Bronchial epithelial cell (primary cell): ENCODE measurements around the gene RPS25. TPM values are rescaled to one million over a fixed set of nuclear protein-coding genes. Genes with fewer than 3 reads are reported as not detected.
"Not testable (repeated sequence)": the region's sequence is repeated elsewhere in the genome, so short reads cannot be mapped to it uniquely, and the experiment has no call there.

Experiments
- DNase-seq: peaks from one replicate; pipeline ENCODE4 v3.0.0-alpha.2; 2010; ENCODE audit warnings: low read depth
- FAIRE-seq: peaks from 2 replicates; lab custom pipeline; 2011; peaks lifted over from hg19 to GRCh38; lab: Jason Lieb, UNC
- H3K27me3 ChIP-seq: 2 replicates; pipeline ENCODE4 v1.5.1; 2011; ENCODE audit warnings: low read length; ENCODE audit not compliant: control insufficient read depth, insufficient read depth
- H3K36me3 ChIP-seq: 2 replicates; pipeline ENCODE4 v1.5.1; 2011; ENCODE audit warnings: low read length; ENCODE audit not compliant: control insufficient read depth, insufficient read depth
- H3K4me3 ChIP-seq: 2 replicates; pipeline ENCODE4 v1.5.1; 2011; ENCODE audit warnings: mild to moderate bottlenecking, low read depth, low read length, control low read depth
- total RNA-seq: library from RNA; depleted of rRNA; stranded (reverse); fragments of >200 nt; gene quantifications from 2 replicates; pipeline ENCODE4 v1.2.1, GENCODE V29; 2014
- TF ChIP-seq, protein P1 (sequence below): IDR thresholded peaks from 2 replicates; pipeline ENCODE4 v1.5.1; 2011; ENCODE audit warnings: mild to moderate bottlenecking, moderate library complexity, low read length, control low read depth, inconsistent platforms; ENCODE audit not compliant: insufficient read depth, severe bottlenecking

Gene RPS25
- total RNA-seq, 1 donor from 2014 or later = 1,126 TPM

DNA sequence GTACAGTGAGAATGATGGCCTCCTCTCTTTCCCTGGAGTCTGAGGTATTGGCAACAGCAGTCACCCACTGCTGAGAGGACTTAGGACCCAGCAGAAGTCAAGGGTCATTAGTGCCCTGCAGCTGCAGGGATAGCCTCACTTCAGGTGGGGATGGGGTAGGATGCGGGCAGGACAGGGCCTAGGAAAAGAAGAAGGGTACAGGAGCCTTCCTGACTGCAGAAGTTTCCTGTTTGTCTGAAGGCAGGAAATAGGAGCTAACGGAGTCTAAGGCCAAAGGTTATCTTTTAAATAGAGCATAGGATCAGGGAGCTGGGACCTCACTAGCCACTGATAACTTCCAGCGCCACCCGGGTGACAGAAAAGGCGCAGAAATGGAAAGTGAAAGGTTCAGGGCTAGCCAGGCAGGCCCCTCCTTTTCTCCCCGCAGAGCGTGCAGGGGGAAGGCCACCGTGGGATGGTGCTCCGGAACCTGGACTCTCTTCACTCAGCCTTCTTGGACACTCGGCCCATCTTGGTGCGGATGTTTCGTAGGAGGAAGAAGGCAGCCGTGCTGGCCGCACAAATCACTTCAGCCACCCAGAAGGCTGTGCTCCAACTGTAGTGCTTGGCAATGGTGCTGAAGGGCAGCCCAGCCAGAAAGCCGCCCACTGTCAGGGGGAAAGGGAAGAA, 6.4 kb upstream of the RPS25 start:
- H3K27me3 ChIP-seq = no peaks in the 10 kb centered on the region
- H3K4me3 ChIP-seq = no peak overlapping the region
- DNase-seq = no peak
- no peak for FAIRE-seq
- TF ChIP-seq, protein P1, sequence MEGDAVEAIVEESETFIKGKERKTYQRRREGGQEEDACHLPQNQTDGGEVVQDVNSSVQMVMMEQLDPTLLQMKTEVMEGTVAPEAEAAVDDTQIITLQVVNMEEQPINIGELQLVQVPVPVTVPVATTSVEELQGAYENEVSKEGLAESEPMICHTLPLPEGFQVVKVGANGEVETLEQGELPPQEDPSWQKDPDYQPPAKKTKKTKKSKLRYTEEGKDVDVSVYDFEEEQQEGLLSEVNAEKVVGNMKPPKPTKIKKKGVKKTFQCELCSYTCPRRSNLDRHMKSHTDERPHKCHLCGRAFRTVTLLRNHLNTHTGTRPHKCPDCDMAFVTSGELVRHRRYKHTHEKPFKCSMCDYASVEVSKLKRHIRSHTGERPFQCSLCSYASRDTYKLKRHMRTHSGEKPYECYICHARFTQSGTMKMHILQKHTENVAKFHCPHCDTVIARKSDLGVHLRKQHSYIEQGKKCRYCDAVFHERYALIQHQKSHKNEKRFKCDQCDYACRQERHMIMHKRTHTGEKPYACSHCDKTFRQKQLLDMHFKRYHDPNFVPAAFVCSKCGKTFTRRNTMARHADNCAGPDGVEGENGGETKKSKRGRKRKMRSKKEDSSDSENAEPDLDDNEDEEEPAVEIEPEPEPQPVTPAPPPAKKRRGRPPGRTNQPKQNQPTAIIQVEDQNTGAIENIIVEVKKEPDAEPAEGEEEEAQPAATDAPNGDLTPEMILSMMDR = no peak
- H3K36me3 ChIP-seq = peaks cover 18% of the 10 kb centered on the region

DNA sequence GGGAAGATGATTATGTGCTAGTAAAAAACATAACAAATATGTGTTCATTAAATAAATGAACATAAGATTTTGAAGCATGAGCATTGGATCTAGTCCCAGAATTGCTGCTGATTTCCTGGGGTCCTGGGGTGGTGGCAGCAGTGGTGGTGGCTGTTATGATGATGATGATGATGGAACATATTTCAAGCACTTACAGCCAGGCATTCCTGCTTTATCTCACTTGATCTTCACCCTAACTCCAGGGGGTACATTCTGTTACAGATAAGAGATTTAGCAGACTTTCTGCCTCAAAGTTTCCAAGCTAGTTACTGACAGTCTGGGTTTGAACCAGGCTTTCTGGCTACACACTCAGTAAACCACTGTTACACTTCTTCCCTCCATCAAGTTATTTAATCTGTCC, 5.6 kb upstream of the RPS25 start:
- Histone ChIP-seq H3K36me3 (peaks cover 18% of the 10 kb centered on the region), H3K4me3 (no peak overlapping the region), H3K27me3 (no peaks in the 10 kb centered on the region)
- FAIRE-seq (no peak), DNase-seq (no peak)
- TF ChIP-seq, protein P1 = no peak

DNA sequence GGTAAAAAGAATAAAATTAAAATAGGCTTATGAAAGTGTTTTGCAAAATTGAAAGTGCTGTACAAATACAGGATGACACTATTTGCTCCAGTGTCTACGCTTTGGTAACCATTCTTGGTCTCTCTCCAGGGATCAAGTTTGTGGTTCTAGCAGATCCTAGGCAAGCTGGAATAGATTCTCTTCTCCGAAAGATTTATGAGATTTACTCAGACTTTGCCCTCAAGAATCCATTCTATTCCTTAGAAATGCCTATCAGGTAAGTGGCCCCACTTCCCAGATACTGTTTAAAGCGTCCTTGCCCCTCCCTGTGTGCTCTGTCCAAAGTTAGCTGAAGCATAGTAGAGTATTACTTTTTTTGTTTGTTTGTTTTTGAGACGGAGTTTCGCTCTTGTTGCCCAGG, 3.5 kb upstream of the RPS25 start:
- FAIRE-seq (no peak), DNase-seq (no peak)
- H3K4me3 ChIP-seq = no peak overlapping the region
- H3K36me3 ChIP-seq = peaks cover 18% of the 10 kb centered on the region
- H3K27me3 ChIP-seq = no peaks in the 10 kb centered on the region
- TF ChIP-seq, protein P1 = no peak

DNA sequence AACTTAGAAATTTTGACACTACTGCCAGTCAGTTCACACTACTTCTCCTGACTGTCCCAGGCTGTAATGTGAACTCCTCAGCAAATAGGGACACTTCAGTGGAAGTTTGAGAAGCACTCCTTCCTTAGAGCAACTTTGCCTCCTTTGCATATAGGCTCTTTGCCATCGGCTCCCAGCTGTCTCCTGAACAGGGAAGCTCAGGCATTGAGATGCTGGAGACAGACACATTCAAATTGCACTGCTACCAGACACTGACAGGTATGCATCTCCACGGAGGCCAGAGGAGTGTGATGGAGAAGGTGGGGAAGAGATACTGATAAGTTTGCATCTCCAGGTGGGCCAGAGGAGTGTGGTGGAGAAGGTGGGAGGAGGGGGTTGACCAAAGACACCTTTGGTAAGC, 1.9 kb upstream of the RPS25 start:
- Histone ChIP-seq H3K4me3 (no peak overlapping the region), H3K36me3 (peaks cover 24% of the 10 kb centered on the region)
- TF ChIP-seq, protein P1 = no peak

DNA sequence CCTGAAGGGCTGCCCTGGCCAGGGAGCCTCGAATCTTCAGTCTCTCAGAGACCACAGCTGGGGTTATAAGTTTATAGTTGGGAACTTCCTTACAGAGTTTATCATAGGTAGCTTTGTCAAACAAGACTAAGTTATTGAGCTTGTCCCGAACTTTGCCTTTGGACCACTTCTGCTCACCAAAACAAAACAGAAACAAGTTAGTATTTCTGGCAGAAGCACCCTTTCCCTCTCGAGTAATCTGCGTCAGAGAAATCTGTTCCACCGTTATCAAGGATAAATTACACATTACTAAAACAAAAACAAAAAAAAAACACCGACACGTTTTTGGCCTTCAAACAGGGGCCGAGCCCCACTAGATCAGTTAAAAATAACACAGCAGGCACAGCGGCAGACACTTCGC, 766 bp downstream of the RPS25 start:
- not testable (repeated sequence) for H3K27me3 ChIP-seq, FAIRE-seq, DNase-seq
- Histone ChIP-seq H3K36me3 (peaks cover 18% of the 10 kb centered on the region), H3K4me3 (peak overlapping the region; percentile 81)

More for the DNA sequence above, 1.9 kb upstream of the RPS25 start:
- FAIRE-seq (no peak), DNase-seq (no peak)
- no peaks in the 10 kb centered on the region for H3K27me3 ChIP-seq

DNA sequence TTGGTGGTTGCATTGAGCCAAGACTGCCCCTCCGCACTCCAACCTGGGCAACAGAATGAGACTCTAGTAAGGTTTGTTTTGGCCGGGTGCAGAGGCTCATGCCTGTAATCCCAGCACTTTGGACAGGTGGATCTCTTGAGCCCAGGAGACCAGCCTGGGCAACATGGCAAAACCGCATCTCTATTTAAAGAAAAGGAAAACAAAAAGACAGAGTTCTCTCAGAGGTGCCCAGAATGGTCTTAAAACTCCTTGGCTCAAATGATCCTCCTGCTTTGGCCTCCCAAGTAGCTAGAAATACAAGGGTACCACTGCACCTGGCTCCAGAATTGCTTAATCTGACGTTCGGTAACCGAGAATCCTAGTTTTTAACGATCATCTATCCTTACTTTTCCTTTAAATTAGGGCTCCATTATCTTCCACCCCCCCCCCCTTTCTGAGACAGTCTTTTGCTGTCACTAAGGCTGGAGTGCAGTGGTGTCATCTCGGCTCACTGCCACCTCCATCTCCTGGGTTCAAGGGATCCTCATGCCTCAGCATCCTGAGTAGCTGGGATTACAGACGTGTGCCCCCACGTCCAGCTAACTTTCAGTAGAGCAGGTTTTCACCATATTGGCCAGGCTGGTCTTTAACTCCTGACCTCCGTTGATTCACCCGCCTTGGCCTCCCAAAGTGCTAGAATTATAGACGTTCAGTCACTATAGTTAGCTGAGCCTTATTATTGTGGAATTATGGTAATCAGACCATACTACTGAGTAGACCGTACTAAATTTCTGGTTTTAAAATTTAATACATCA, 1.7 kb downstream of the RPS25 start:
- TF ChIP-seq, protein P1 = no peak
- Histone ChIP-seq H3K36me3 (peaks cover 15% of the 10 kb centered on the region), H3K4me3 (no peak overlapping the region), H3K27me3 (no peaks in the 10 kb centered on the region)
- FAIRE-seq = no peak
- no peak for DNase-seq
